ENCODE data around the gene TMEM150C.

TMEM150C gene

GRCh38 chr4:82450966-82451755 lies 110.6 kb downstream of the TMEM150C start:
- no peak for TF ChIP-seq CTCF (IDR thresholded peaks at IDR 0.05; ENCODE audit: control insufficient read depth, extremely low read depth, insufficient read depth)
- no peak for DNase-seq (ENCODE audit: low read depth)
- no peak overlapping the region for H3K4me3 ChIP-seq (ENCODE audit: low read depth, low read length)

GRCh38 chr4:82447886-82448285 lies 113.9 kb downstream of the TMEM150C start:
- TF ChIP-seq CTCF (IDR thresholded peaks at IDR 0.05; ENCODE audit: control insufficient read depth, extremely low read depth, insufficient read depth) = no peak
- DNase-seq (ENCODE audit: low read depth) = no peak
- no peak overlapping the region for H3K4me3 ChIP-seq (ENCODE audit: low read depth, low read length)

GRCh38 chr4:82439088-82439487 lies 122.7 kb downstream of the TMEM150C start:
- TF ChIP-seq CTCF (IDR thresholded peaks at IDR 0.05; ENCODE audit: control insufficient read depth, extremely low read depth, insufficient read depth) = no peak
- H3K4me3 ChIP-seq (ENCODE audit: low read depth, low read length) = no peak overlapping the region
- no peak for DNase-seq (ENCODE audit: low read depth)

GRCh38 chr4:82437285-82438005 lies 124.3 kb downstream of the TMEM150C start:
- TF ChIP-seq CTCF (IDR thresholded peaks at IDR 0.05; ENCODE audit: control insufficient read depth, extremely low read depth, insufficient read depth) = no peak
- no peak for DNase-seq (ENCODE audit: low read depth)

GRCh38 chr4:82436780-82437179 lies 125.0 kb downstream of the TMEM150C start:
- no peak for TF ChIP-seq CTCF (IDR thresholded peaks at IDR 0.05; ENCODE audit: control insufficient read depth, extremely low read depth, insufficient read depth)
- DNase-seq (ENCODE audit: low read depth) = no peak

More at GRCh38 chr4:82437285-82438005, 124.3 kb downstream of the TMEM150C start:
- H3K4me3 ChIP-seq (ENCODE audit: low read depth, low read length) = no peak overlapping the region

DNA sequence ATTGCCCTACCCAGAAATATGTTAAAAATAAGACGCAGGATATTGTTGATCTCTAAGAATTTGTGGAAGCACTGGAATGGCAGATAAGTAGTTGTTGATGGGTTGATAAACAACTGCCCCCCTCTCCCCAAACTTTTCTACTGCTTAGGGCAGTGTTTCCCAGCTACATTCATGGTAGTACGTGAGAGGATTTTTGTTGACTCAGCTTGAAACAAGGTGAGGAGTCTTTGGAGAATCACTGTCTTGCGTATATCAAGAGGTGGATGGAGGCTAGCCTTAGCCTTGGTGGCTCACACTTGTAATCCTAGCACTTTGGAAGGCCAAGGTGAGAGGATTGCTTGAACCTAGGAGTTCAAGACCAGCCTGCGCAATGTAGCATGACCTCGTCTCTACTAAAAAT lies 125.7 kb downstream of the TMEM150C start:
- TF ChIP-seq CTCF (IDR thresholded peaks at IDR 0.05; ENCODE audit: control insufficient read depth, extremely low read depth, insufficient read depth) = no peak
- DNase-seq (ENCODE audit: low read depth) = no peak
- no peak overlapping the region for H3K4me3 ChIP-seq (ENCODE audit: low read depth, low read length)

More at GRCh38 chr4:82436780-82437179, 125.0 kb downstream of the TMEM150C start:
- no peak overlapping the region for H3K4me3 ChIP-seq (ENCODE audit: low read depth, low read length)

Data from LNCaP clone FGC (cell line).